Cardiac septum (tissue), 1 donor: Measurements from ENCODE around the gene POLR2A. TPM values are rescaled to one million over a fixed set of nuclear protein-coding genes. Genes with fewer than 3 reads are reported as not detected.

Source experiments
- DNase-seq: peaks from one replicate; pipeline ENCODE4 v3.0.0-alpha.2; 2020; ENCODE audit warnings: low spot score
- intact Hi-C: fragments of 100-400 bp; cut with DNase I; formaldehyde crosslinking; loops from one replicate; pipeline ENCODE4 v1.14.0; 2022
- long read RNA-seq: library from polyadenylated mRNA; unstranded; transcript quantifications from one replicate; pipeline ENCODE4 v2.0.0, GENCODE V29; 2021
- total RNA-seq: library from RNA; stranded (reverse); fragmentation: NEBNext Ultra II Directional; extraction: Animal tissue kit (Norgen Biotek cat#: 25700); gene quantifications from one replicate; pipeline ENCODE4 v1.2.1, GENCODE V29; 2021
- donor health status: DM: no; HTN: no; CAD: no.

The POLR2A gene
- total RNA-seq, result 56.4 TPM
- long read RNA-seq, partial matches to known transcripts, result 14 of 16 reads
- long read RNA-seq, other reads (novel, unspliced or antisense), result 2 of 16 reads

- peak; percentile 99 for DNase-seq
Observed at GRCh38 chr17:7484067-7484918, at the start of gene POLR2A. Gene POLR2A, plus strand, starts transcription at chr17:7484366.

GRCh38 chr17:7435676-7436555 lies 48.2 kb upstream of the POLR2A start:
- intact Hi-C loops, result loop anchor here (2.0 kb wide), 1 partner anchor 81 kb away; the partner anchor contains the start of gene TMEM95

More at GRCh38 chr17:7484067-7484918, at the start of gene POLR2A:
- intact Hi-C loops, result loop anchor here (1.0 to 2.0 kb wide), 3 partner anchors 45 to 133 kb away; partner anchors contain the start of genes FGF11 and TNFSF13

GRCh38 chr17:7436556-7437368 lies 47.4 kb upstream of the POLR2A start:
- intact Hi-C loops, result loop anchor here (2.0 kb wide), 1 partner anchor 82 kb away; the partner anchor contains the start of gene TMEM95
- DNase-seq, result peak; percentile 91

More at GRCh38 chr17:7435676-7436555, 48.2 kb upstream of the POLR2A start:
- DNase-seq, result no peak

GRCh38 chr17:7437369-7437863 lies 46.8 kb upstream of the POLR2A start:
- intact Hi-C loops, result loop anchor here (2.0 kb wide), 1 partner anchor 83 kb away; the partner anchor contains the start of gene TMEM95
- no peak for DNase-seq

GRCh38 chr17:7437950-7438614 lies 46.1 kb upstream of the POLR2A start:
- intact Hi-C loops, result loop anchor here (2.0 kb wide), 4 partner anchors 39 to 123 kb away; partner anchors contain the start of genes POLR2A, SENP3 and TMEM95
- peak; percentile 93 for DNase-seq

GRCh38 chr17:7438656-7439460 lies 45.3 kb upstream of the POLR2A start:
- intact Hi-C loops, result loop anchor here (2.0 kb wide), 3 partner anchors 38 to 122 kb away; partner anchors contain the start of genes POLR2A and SENP3
- DNase-seq, result no peak

- DNase-seq, result no peak
Observed at GRCh38 chr17:7439462-7440112, 44.6 kb upstream of the POLR2A start, which contains the start of gene FGF11. Gene FGF11, plus strand, starts transcription at chr17:7439512. Its CDS starts 109 bp downstream, at chr17:7439621.

GRCh38 chr17:7440113-7440833 lies 43.9 kb upstream of the POLR2A start:
- DNase-seq, result no peak
- intact Hi-C loops, result no loop called here

More at GRCh38 chr17:7439462-7440112, 44.6 kb upstream of the POLR2A start, which contains the start of gene FGF11:
- intact Hi-C loops, result loop anchor here (2.0 kb wide), 3 partner anchors 37 to 121 kb away; partner anchors contain the start of genes POLR2A and SENP3

- no peak for DNase-seq
- intact Hi-C loops, result no loop called here
Observed at GRCh38 chr17:7440834-7441195, 43.4 kb upstream of the POLR2A start.

- intact Hi-C loops, result no loop called here
- DNase-seq, result no peak
Observed at GRCh38 chr17:7441266-7441665, 42.9 kb upstream of the POLR2A start.

- intact Hi-C loops, result no loop called here
- DNase-seq, result no peak
Observed at GRCh38 chr17:7442142-7442541, 42.0 kb upstream of the POLR2A start.

GRCh38 chr17:7443499-7444485 lies 40.4 kb upstream of the POLR2A start:
- no peak for DNase-seq
- intact Hi-C loops, result no loop called here

GRCh38 chr17:7444682-7445618 lies 39.2 kb upstream of the POLR2A start, which contains the start of gene CHRNB1:
Gene CHRNB1, plus strand, starts transcription at chr17:7445061. Its CDS starts 67 bp downstream, at chr17:7445128.
- intact Hi-C loops, result no loop called here
- DNase-seq, result peak; percentile 89

GRCh38 chr17:7445619-7445968 lies 38.6 kb upstream of the POLR2A start:
- DNase-seq, result no peak

More at GRCh38 chr17:7445619-7445968, 38.6 kb upstream of the POLR2A start:
- intact Hi-C loops, result no loop called here
